Activated gamma-delta T cell treated with Interleukin-2 at 50 U/mL for 16 hours (primary cell): ENCODE results near the gene TSPAN3.

Experiments used
- DNase-seq: peaks from one replicate; pipeline ENCODE4 v3.0.0-alpha.2; 2020

Gene TSPAN3

DNA sequence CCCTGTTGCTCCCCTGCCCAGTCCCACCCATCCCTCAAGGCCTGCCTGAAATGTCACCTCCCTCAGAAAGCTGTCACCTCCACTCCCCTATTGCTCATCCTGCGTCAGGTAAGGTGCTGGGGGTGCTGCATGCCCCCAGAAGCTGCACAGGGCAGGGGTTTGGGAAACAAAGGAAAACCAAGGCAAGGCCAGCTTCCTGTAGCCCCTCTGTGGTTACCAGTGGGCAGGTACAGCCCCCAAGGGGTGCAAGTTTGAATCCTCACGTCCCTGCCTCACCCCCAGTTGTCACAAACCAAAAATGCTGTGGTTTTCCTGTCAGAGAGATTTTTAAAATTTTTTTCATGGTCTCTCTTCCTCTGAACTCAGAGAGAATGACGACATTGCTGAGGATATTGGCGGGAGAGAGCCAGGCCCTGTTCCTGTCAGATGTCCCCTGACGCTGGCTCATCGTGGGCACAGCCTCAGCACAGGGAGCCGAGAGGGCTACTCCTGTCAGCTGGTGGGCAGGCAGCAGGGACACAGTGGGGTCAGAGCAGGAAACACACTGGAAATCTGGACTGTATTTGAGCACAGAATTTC, 49.0 kb downstream of the TSPAN3 start:
- DNase-seq: peak; percentile 47

DNA sequence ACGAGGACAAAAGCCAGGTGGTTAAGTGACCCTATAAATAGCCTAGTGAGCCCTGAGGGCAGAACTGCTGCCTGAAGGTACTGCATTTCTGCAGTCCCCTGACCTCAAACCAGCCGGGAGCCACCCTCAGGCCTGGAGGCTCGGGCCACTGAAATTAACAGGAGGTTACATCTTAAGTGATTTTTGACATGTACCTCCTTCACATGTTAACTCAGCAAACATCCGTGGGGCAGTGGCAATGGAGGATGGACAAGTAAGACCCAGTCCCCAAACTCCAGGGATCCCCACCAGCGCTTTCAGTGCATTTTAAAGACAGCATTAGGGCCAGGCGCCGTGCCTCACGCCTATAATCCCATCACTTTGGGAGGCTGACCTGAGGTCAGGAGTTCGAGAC, 49.8 kb downstream of the TSPAN3 start:
- DNase-seq: no peak

DNA sequence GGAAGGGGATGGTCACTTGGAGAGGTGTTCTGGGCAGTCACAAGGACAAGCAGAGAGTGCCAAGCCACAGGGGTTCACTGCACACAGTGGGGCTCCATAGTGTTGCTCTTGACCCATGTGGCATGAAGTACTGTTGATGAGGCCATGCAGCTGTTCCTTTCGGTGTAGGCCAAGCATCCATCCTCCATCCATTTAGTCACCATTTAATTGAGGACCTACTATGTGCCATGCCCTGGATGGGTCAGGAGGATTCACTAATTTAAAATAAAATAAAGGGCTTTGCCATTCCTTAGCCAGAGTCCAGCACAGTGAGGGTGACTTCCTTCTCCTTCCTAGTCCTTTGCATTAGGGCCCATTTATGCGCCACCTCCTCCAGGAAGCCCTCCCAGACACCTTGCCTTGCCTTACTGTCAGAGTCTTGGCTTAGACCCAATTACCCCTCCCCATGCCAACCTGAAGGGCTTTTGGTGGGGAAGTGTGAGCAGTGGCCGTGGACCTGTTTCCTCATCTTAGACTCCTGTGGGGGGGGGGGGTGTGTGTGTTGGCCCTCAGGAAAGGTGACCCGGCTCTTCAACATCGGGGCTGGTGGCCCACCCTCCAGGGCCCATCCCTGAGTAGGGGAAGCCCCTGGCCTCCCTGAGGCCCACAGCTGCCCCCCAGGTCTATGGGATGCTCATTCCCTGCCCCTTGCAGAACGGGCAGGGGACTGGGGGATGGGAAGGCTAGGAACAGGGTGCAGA, 50.4 kb downstream of the TSPAN3 start:
- no peak for DNase-seq

DNA sequence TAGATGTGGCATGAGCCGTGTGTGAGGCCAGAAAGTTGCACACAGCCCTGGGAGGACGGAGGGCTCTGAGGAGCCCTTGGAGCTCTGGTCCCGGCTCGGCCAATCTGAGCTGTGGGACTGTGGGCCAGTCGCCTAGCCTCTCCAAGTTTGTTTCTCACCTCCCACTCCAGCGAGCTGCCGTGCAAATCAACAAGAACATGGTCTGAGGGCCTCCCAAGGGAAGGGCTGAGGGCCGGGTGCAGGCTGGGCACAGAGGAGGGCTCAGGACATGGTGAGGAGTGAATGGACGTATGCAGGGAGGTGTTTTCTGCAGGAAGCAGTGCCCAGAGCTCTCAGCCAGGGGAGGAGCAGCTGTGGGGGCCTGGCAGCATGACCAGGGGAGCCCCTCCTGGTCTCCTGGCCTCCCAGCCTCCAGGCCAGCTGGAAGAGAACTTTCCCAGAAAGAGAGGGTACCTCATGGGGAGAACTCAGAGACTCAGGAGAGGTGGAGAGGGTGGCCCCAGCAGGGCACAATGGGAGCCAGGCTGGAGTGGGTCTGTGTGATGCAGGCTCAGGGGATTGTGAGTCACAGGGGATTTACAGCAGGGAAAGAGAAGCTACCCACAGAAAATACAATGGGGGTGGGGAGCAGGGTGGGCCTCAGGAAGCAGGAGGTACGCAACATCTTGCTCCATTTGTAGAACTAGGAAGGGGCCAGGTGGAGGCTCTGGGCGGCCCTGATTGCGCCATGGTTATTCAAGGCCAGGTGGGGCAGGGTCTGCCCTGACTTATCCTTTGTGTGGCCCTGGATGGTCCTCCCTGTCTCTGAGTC, 51.2 kb downstream of the TSPAN3 start:
- no peak for DNase-seq

DNA sequence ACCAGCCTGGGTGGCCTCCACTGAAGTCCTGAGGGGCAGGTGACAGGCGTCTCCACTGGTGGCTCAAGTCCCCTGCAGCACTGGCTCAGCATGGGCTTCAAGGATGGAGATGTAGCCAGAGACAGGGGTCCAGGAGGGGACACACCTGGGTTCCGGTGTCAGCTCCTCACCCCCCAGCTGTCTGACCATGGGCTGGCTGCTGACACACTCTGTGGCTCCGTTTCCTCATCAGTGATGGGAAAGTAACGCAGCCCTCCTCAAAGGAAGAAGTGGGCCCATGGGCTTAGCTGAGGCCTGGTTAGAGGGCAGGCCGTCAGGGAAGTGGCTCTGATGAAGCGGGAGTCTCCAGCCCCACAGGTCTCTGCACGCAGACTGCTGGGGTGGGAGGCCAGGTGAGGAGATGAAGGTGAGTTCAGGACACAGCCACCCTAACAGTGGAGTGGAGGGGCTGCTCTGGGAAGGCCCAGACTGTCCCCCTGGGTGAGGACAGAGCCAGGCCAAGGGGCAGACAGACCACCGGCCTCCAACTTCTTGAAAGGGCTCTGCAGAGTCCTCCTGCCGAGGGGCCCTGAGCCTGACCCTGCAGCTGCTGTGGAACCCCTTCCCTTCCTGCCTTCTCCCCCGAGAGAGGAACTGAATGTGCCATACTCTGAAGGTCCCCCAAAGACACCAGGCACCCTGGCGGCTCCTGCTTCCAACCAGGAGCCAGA, 52.0 kb downstream of the TSPAN3 start:
- no peak for DNase-seq

DNA sequence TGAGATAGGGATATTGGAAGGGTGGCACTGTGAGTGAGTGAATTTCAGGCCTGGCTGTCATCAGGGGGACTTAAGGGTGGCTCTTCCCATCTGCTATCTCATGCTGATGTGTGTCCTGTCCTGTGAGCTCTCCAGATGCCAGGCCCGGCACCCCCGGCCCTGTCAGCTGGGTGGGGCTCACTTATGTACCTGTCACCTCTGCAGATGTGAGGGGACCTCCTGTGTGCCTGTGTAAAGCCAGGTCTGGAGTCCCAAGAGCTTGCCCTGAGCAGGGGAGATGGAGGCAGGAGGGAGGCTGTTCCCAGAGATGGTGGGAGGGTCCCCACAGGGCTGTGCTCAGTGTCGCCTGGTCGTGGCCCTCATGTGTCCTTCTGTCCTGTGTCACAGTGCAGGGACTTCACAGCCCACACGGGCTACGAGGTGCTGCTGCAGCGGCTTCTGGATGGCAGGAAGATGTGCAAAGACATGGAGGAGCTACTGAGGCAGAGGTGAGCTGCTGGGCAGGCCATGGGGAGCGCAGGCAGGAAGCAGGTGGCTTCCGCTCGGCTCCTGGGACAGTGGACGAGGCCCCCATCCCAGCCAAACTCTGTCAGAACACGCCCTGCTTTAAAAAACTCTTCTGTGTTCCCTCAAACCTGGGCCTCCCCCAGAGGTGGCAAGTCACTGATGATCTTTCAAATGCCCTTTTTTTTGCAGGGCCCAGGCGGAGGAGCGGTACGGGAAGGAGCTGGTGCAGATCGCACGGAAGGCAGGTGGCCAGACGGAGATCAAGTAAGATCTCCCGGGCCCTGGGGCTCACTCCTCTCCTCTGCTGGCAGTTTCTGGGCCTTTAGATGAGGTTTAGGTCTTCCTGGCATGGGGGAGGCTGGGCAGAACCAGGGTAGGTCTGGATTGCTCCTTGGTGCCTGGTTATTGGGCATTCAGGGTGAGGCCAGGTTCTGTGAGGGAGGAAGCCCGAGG, 52.9 kb downstream of the TSPAN3 start:
- DNase-seq: no peak

DNA sequence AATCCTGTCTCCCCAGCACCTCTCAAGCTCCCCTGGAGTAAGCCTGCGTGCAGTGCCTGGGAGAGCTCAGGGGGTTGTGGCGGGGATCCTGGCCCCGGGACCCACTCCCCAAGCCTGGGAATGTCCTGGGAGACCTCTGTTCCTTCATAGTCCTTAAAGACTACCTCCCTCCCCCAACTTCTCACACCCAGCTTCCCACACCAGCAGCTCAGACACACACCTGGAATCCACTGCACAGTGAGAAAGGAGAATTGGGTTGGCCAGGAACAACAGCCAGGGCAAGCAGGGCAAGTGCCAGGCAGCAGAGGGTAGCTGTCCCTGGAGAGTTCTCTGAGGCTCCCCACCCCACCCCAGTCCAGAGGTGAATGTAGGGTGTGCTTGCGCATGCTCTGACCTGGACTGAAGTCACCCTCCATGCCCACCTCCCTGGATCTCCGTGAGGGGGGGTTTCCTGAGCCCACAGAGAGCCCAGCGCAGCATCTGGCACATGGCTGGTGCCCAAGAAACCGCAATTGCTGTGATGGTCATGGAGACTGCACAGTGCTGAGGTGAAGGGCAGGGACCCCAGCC, 53.7 kb downstream of the TSPAN3 start:
- DNase-seq: no peak

DNA sequence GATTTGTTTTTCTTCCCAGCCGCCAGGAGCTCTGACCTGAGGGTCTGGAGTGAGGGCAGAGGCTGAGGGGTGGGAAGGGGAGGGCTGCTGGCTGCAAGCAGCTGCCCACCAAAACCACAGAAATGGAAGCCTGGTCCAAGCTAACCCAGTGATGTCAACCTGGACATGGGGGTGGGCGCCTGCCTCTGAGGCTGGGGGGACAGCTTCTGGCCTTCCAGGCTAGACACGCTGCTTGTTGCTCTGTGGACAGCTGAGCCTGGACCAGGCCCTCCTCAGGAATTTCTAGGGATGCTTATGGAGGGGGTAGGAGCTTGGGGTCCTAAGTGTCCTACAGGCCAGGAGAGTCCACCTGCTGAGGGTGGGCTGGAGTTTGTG, 54.6 kb downstream of the TSPAN3 start:
- DNase-seq: no peak

DNA sequence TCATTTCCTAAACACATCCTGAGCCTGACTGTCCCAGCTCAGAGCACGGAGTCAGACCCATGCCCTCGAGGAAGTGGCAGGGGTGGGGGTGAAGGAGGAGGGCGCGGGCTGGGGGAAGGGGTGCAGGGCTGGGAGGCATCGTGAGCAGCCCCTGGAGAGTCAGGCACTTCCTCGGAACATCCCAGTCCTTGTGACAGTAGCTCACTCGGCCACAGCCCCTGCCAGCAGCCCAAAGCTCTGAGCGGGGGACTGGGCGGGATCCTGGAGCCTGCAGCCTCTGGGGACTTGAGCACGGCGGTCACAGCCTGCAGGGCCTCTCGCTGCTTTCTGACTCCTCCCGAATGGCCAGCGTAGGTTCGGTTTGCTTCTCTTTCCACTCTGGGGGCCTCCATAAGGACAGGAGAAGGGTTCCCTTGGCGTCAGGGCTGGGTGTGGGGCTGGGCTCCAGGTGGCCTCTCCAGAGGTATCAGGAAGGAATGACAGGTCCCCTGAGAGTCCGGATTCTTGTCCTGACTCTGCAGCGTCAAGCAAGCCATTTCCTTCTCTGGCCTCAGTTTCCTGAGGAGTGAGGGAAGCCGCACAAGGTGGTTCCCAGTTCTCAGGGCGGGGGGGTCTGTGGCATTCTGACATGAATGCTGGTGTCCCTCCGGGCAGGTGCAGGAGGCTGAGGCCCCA, 55.1 kb downstream of the TSPAN3 start:
- DNase-seq: no peak

DNA sequence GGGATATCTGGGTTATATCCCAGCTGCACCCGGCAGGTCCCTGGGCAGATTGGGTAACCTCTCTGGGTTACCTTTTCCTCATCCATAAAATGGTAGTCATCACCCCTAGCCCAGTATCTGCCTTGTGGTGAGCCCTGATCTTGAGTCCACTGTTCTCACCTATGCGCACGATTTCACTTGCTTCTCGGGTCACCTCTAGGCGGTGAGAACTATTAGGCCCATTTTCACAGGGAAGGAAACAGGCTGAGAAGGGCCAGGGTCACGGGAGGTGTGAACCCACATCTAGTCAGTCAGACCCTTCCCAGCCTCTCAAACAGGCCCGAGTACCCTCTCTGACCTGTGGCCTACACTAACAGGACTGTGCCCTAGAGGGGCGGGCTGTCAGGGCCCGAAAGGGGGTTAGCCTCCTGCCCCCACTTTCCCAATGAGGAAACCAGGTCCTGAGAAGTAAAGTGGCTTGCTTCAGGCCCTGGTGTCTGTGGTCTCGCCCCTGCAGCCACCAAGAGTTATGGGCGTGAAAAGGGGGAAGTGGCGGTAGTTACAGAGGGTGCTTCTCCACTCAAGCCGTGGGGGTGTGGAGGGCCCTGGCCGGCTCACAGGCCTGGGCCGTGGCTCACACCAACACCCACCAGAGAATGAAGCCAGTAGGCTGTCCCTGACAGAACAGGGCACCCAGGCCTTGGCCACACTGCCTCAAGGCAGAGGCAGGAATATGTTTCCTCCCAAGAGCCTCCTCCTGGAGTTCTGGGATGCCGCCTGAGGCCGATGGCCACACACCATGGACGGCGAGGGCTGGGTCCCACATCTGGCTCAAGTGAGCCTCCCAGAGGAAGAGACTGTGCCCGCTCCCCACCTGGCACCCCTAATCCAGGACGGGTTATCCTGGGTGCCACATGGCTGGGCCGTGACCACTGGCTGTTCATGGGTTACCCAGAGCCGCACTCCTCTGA, 56.5 kb downstream of the TSPAN3 start:
- peak; percentile 26 for DNase-seq

DNA sequence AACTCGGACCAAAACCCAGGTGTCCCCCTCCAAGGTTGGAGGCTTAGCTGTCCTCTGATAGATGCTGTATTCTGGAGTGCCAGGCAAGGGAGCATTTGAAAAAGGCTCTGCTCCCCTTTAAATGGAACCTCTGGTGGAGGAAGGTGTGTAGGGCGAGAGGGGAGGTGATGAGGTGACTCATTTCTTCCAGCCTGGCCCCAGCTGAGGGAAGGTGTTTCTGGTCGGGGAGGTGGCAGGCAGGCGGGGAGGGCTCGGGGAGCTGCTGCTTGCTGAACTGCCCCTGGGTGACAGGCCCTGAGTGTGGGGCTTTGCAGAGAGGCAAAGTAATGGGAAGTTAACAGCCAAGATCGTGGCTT, 57.2 kb downstream of the TSPAN3 start:
- DNase-seq: peak; percentile 91

DNA sequence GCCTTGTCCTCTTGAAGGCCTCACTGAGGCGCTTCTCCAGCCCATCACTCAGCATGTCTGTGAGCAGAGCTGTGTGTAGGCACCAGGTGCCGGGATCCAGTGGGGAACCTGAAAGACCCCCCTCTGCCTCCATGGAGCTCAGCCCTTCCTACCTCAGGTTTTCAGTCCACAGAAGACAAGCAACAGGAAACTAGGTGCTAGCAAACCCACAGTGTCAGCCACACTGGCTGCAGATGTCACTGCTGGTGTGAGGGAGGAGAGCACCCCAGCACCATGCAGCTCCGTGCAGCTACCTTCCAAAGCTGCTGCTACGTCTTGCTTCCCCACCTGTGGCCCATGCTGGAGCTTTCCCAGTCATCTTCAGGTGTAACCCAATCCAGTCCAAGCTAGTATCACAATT, 58.0 kb downstream of the TSPAN3 start:
- peak; percentile 66 for DNase-seq

DNA sequence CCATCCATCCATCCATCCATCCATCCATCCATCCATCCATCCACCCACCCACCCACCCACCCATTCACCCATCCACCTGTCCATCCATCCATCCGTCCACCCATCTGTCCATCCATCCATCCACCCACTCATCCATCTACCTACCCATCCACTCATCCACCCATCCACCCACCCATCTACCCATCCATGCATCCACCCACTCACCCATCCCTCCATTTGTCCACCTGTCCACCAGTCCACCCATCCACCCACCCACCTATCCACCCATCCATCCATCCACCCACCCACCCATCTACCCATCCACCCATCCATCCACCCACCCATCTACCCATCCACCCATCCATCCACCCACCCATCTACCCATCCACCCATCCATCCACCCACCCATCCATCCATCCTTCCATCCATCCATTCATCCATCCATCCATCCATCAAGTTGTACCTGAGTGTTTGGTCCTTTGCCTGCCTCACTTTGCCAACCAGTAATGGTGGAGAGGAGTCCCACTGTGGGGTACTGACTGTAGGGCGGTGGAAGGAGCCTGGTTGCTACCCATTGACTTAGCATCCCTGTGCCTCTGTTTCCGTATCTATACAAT, 58.7 kb downstream of the TSPAN3 start:
- DNase-seq: no peak

DNA sequence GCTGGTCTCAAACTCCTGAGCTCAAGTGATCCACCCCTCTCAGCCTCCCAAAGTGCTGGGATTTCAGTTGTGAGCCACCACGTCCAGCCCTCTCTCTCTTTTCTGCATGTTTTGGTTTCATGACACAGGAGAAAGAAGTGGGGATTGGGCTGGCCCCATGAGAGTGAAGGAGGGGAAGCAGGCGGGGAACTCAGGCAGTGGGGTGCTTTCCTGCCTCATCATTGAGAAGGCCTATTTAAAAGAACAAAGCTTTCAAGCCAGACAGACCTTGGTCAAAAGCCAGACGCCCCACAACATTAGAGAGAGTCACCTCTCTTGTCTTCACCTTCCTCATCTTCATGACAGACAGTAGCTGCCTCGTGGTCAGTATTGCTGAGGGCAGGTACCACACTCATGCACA, 60.1 kb downstream of the TSPAN3 start:
- no peak for DNase-seq

DNA sequence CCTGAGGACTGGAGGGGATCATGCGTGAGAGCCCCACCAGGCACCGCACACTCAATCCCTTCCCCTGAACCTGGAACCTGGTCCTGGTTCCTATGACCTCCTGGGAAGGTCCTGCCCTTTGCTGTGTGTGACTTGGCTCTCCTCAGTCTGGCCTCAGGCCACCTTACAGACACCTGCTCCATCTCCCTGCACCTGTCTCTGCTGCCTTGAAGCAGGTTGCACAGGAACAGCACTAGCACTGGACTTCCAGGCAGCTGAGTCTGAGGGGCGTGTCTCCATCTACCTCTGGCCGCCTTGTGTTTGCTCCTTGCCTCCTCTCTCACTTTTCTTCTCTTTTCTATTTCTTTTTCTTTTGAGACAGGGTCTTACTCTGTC, 60.6 kb downstream of the TSPAN3 start:
- DNase-seq: no peak

DNA sequence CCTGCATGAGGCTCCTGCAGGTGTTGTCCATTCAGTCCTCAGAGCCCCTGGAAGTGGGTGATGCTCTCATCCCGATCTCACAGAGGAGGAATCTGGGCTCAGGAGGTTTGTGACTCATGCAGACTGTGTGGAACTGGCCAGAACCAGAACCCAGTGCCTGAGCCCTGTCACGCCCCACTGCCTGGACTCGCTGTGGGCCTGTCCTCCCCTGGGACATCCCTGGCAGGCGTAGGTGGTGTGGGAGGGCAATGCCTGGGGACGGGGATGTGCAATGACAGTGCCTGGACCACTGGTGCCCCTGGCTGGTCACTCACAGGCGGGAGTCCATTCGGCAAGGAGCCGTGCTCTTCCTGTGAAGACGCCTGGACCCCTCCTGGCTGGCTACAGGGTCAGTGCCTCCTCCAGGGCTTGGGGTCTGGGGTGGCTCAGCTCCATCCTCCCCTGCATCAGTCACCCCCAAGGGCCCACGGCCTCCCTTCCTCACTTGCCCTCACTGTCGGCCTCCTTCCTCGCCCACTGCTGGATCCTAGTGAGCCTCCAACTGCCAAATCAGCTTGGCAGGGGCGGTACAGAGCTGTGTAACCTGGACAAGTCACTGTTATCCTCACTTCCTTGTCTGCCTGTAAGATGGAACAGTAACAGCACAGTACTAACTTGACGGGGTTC, 61.1 kb downstream of the TSPAN3 start:
- no peak for DNase-seq

DNA sequence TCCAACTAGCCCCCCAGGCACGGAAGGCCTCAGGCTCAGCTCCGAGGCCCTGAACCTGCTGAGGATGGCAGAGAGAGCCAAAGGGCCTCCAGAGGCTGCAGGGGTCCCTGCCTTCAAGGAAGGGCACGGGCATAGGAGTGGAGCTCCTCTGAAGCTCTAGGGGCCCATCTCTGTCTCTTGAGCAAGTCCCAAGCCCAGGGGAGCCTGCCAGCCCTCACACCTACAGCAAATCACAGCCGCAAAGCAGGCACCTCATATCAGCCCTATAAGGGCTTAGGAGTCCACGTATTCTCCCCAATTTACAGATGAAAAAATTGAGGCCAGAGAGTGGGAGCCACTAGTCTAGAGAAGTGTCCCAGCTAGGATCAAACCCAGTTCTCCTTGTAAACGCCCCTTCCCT, 61.7 kb downstream of the TSPAN3 start:
- DNase-seq: no peak

DNA sequence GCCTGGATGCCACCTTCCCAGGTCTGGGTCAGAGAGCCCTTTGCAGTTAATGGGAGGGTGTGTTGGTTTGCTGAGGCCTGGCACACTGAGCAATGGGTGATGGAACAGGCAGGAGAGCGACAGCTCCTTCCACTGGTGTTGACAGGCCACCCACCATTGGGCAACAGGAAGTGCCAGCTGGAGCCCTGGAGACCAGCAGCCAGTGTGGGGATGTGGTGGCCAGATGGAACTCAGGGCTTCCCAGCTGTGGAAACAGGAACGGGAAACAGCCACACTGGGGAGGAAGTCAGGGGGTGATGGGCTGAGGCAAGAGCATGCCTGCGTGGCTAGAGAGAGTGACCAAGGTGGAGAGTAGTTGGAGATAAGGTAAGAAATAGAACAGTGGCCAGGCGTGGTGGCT, 66.7 kb downstream of the TSPAN3 start:
- DNase-seq: no peak
